OCI-LY1 (cell line): ENCODE results near the gene TSPOAP1.

ENCODE experiments used
- CTCF ChIP-seq: fragments of 200-600 bp; sonication (generic), shearing (Covaris generic); IDR thresholded peaks from 2 replicates; pipeline ENCODE4 v1.5.1; 2017; ENCODE audit warnings: mild to moderate bottlenecking, antibody characterized with exemption, low read length, moderate library complexity, mixed read lengths
- EZH2 ChIP-seq: fragments of 200-600 bp; sonication (generic), shearing (Covaris generic); IDR thresholded peaks from 2 replicates; pipeline ENCODE4 v1.8.0; 2017; ENCODE audit warnings: borderline replicate concordance, mixed run types, mild to moderate bottlenecking, antibody characterized with exemption, low read length, moderate library complexity, mixed read lengths

GRCh38 chr17:58268774-58269556, 59.6 kb downstream of the TSPOAP1 start:
- TF ChIP-seq CTCF = no peak
- TF ChIP-seq EZH2 = no peak
